GM12874 (cell line): ENCODE results near the gene GRAMD1B.

ENCODE experiments used
- CTCF ChIP-seq: IDR thresholded peaks from 2 replicates; pipeline ENCODE4 v1.5.1; 2011; ENCODE audit warnings: low read depth, mild to moderate bottlenecking, control low read depth, low read length, moderate library complexity; ENCODE audit not compliant: insufficient read depth

GRAMD1B gene

GRCh38 chr11:123450623-123451022, 20.6 kb downstream of the GRAMD1B start:
- no peak for TF ChIP-seq CTCF

GRCh38 chr11:123451183-123451781, 21.2 kb downstream of the GRAMD1B start:
- TF ChIP-seq CTCF, result no peak

- TF ChIP-seq CTCF, result no peak
Measured at GRCh38 chr11:123452794-123453193, 22.7 kb downstream of the GRAMD1B start.

GRCh38 chr11:123454060-123454651, 24.1 kb downstream of the GRAMD1B start:
- TF ChIP-seq CTCF, result no peak

- TF ChIP-seq CTCF, result no peak
Measured at GRCh38 chr11:123454796-123455195, 24.7 kb downstream of the GRAMD1B start.

- no peak for TF ChIP-seq CTCF
Measured at GRCh38 chr11:123457187-123457770, 27.2 kb downstream of the GRAMD1B start.

GRCh38 chr11:123458501-123458900, 28.4 kb downstream of the GRAMD1B start:
- TF ChIP-seq CTCF, result no peak
